IMR-90 (cell line): ENCODE data around the gene BRWD1. TPM values are rescaled to one million over a fixed set of nuclear protein-coding genes. Genes with fewer than 3 reads are reported as not detected.

ENCODE experiments used
- ATAC-seq: fragments of 200-7000 bp; cut with Tn5 transposase; 2 replicates; pipeline ENCODE4 v1.9.1; 2020; ENCODE audit warnings: low read depth, mild to moderate bottlenecking, moderate library complexity
- BruUV-seq: library from RNA; stranded (reverse); fragments of 400-500 nt; replicated peaks from 2 replicates; lab custom pipeline; 2021; lab: Mats Ljungman, UMichigan
- CTCF ChIA-PET: fragments of 300-600 bp; formaldehyde crosslinking; extraction: SDS; loops from one replicate; lab custom pipeline; 2021; ENCODE audit warnings: antibody characterized with exemption; lab: Yijun Ruan, JAX
- POLR2A ChIA-PET: fragments of 300-600 bp; sonication (Branson Sonifier 250); formaldehyde crosslinking; loops from one replicate; lab custom pipeline; 2022; ENCODE audit warnings: antibody characterized with exemption; ENCODE audit not compliant: unreplicated experiment; lab: Charles Lee
- DNase-seq: peaks from one replicate; pipeline ENCODE4 v3.0.0; 2013
- H2AFZ ChIP-seq: replicated peaks from 2 replicates; pipeline ENCODE3; 2013; ENCODE audit warnings: low read length, mild to moderate bottlenecking; ENCODE audit not compliant: poor library complexity
- H2AK5ac ChIP-seq: 2 replicates; pipeline ENCODE4 v1.6.1; 2013; ENCODE audit warnings: low read depth, low read length, inconsistent platforms
- H2AK9ac ChIP-seq: replicated peaks from 2 replicates; pipeline ENCODE3; 2013; ENCODE audit warnings: mild to moderate bottlenecking, low read depth, low read length, moderate library complexity; ENCODE audit not compliant: poor library complexity
- H2BK120ac ChIP-seq: 2 replicates; pipeline ENCODE4 v1.6.1; 2013; ENCODE audit warnings: low read depth, low read length, inconsistent platforms
- H2BK15ac ChIP-seq: 3 replicates; pipeline ENCODE4 v1.6.1; 2013; ENCODE audit warnings: low read depth, low read length, inconsistent platforms
- H2BK20ac ChIP-seq: 2 replicates; pipeline ENCODE4 v1.6.1; 2013; ENCODE audit warnings: low read depth, mild to moderate bottlenecking, inconsistent platforms, low read length, moderate library complexity
- H2BK5ac ChIP-seq: 2 replicates; pipeline ENCODE4 v1.6.1; 2013; ENCODE audit warnings: mild to moderate bottlenecking, low read depth, low read length, inconsistent platforms; ENCODE audit not compliant: poor library complexity, severe bottlenecking
- H3K14ac ChIP-seq: replicated peaks from 2 replicates; pipeline ENCODE4 v1.6.1; 2013; ENCODE audit warnings: low read depth, low read length, inconsistent platforms
- H3K18ac ChIP-seq: 2 replicates; pipeline ENCODE4 v1.6.1; 2013; ENCODE audit warnings: low read depth, low read length, control low read depth
- H3K23ac ChIP-seq: 2 replicates; pipeline ENCODE4 v1.6.1; 2013; ENCODE audit warnings: low read depth, low read length, inconsistent platforms
- H3K27ac ChIP-seq: 2 replicates; pipeline ENCODE4 v1.5.1; 2013; ENCODE audit warnings: mild to moderate bottlenecking, control low read depth, low read length; ENCODE audit not compliant: insufficient read depth
- H3K27me3 ChIP-seq: 2 replicates; pipeline ENCODE4 v1.6.1; 2013; ENCODE audit warnings: low read length; ENCODE audit not compliant: control insufficient read depth, insufficient read depth
- H3K36me3 ChIP-seq: 2 replicates; pipeline ENCODE4 v1.6.1; 2013; ENCODE audit warnings: low read length, mixed read lengths; ENCODE audit not compliant: control insufficient read depth, insufficient read depth
- H3K4ac ChIP-seq: 2 replicates; pipeline ENCODE4 v1.6.1; 2013; ENCODE audit warnings: low read depth, low read length, inconsistent platforms
- H3K4me1 ChIP-seq: 2 replicates; pipeline ENCODE4 v1.6.1; 2013; ENCODE audit warnings: low read length, mixed read lengths; ENCODE audit not compliant: control insufficient read depth, insufficient read depth
- H3K4me2 ChIP-seq: 2 replicates; pipeline ENCODE4 v1.6.1; 2013; ENCODE audit warnings: low read depth, mild to moderate bottlenecking, control low read depth, low read length, moderate library complexity
- H3K4me3 ChIP-seq: 2 replicates; pipeline ENCODE4 v1.5.1; 2013; ENCODE audit warnings: low read depth, mild to moderate bottlenecking, control low read depth, low read length, moderate library complexity; ENCODE audit not compliant: insufficient read depth
- H3K56ac ChIP-seq: 2 replicates; pipeline ENCODE4 v1.6.1; 2013; ENCODE audit warnings: low read length, inconsistent platforms; ENCODE audit not compliant: insufficient read depth; ENCODE audit errors: extremely low read depth
- H3K79me1 ChIP-seq, 2 experiments: 2 replicates each; pipeline ENCODE4 v1.6.1; 2013; ENCODE audit warnings: low read length in 2 of 2, inconsistent platforms in 1 of 2, low read depth in 1 of 2
- H3K9ac ChIP-seq: 2 replicates; pipeline ENCODE4 v1.6.1; 2013; ENCODE audit warnings: low read depth, low read length, control low read depth
- H3K9me1 ChIP-seq: 2 replicates; pipeline ENCODE4 v1.6.1; 2013; ENCODE audit warnings: low read length, inconsistent platforms; ENCODE audit not compliant: insufficient read depth
- H3K9me3 ChIP-seq: 2 replicates; pipeline ENCODE4 v1.6.1; 2013; ENCODE audit warnings: low read length; ENCODE audit not compliant: control insufficient read depth, insufficient read depth
- H4K20me1 ChIP-seq: 2 replicates; pipeline ENCODE4 v1.6.1; 2013; ENCODE audit warnings: low read length, inconsistent platforms; ENCODE audit not compliant: insufficient read depth
- H4K5ac ChIP-seq: 2 replicates; pipeline ENCODE4 v1.6.1; 2013; ENCODE audit warnings: mild to moderate bottlenecking, low read depth, low read length, control low read depth
- H4K8ac ChIP-seq, 2 experiments: 2 replicates each; pipeline ENCODE4 v1.6.1; 2013; ENCODE audit warnings: low read depth in 2 of 2, low read length in 2 of 2, control low read depth in 1 of 2, inconsistent platforms in 1 of 2
- H4K91ac ChIP-seq: 2 replicates; pipeline ENCODE4 v1.6.1; 2013; ENCODE audit warnings: low read depth, low read length, inconsistent platforms; ENCODE audit not compliant: insufficient read depth
- BHLHE40 ChIP-seq: fragments of 150-350 bp; IDR thresholded peaks from 2 replicates; pipeline ENCODE4 v1.6.1; 2016; ENCODE audit warnings: mild to moderate bottlenecking, low read depth, low read length
- CEBPB ChIP-seq: IDR thresholded peaks from 2 replicates; pipeline ENCODE4 v1.6.1; 2012; ENCODE audit warnings: low read depth, low read length, improper control_type of control experiment
- CHD1 ChIP-seq: IDR thresholded peaks from 2 replicates; pipeline ENCODE4 v1.6.1; 2012; ENCODE audit warnings: low read depth, low read length, improper control_type of control experiment
- FOS ChIP-seq: fragments of 150-350 bp; IDR thresholded peaks from 2 replicates; pipeline ENCODE4 v1.6.1; 2016; ENCODE audit warnings: low read depth, low read length
- MAFK ChIP-seq: IDR thresholded peaks from 2 replicates; pipeline ENCODE4 v1.6.1; 2012; ENCODE audit warnings: low read depth, low read length, improper control_type of control experiment
- MAZ ChIP-seq: IDR thresholded peaks from 2 replicates; pipeline ENCODE4 v1.6.1; 2012; ENCODE audit warnings: low read depth, mild to moderate bottlenecking, low read length, improper control_type of control experiment, moderate library complexity, borderline replicate concordance
- NFE2L2 ChIP-seq: fragments of 150-350 bp; IDR thresholded peaks from 2 replicates; pipeline ENCODE4 v1.6.1; 2016; ENCODE audit warnings: low read depth, mild to moderate bottlenecking, low read length
- POLR2A ChIP-seq: IDR thresholded peaks from 2 replicates; pipeline ENCODE4 v1.6.1; 2012; ENCODE audit warnings: mild to moderate bottlenecking, low read depth, low read length
- RFX5 ChIP-seq: IDR thresholded peaks from 2 replicates; pipeline ENCODE4 v1.8.0; 2012; ENCODE audit warnings: low read depth, mild to moderate bottlenecking, low read length, moderate library complexity
- WGBS, 2 experiments: methylation state at CpG; one replicate each; pipeline versions ENCODE4 v1.1.5 to v1.1.7; 2013; ENCODE audit warnings: missing lambda C conversion rate in 2 of 2; ENCODE audit not compliant: insufficient read length in 1 of 2; ENCODE audit errors: extremely low coverage in 2 of 2; 5-methylcytosine and 5-hydroxymethylcytosine counted together
- dilution Hi-C: fragments of 300-500 bp; cut with HindIII; formaldehyde crosslinking; loops from one replicate; pipeline ENCODE4 v1.14.3; 2018; ENCODE audit warnings: low sequenced_read_pairs; ENCODE audit not compliant: unreplicated experiment
- in situ Hi-C: fragments of 300-500 bp; cut with MboI; formaldehyde crosslinking; loops from 3 replicates; pipeline ENCODE4 v1.14.3; 2019; ENCODE audit warnings: low sequenced_read_pairs, inconsistent platforms, mixed read lengths
- intact Hi-C: fragments of 100-400 bp; cut with micrococcal nuclease; formaldehyde crosslinking; loops from 2 replicates; pipeline ENCODE4 v1.10.0; 2022
- polyA plus RNA-seq, 3 experiments: library from polyadenylated mRNA; depleted of rRNA; stranded (reverse); fragments of >200 nt; gene quantifications; 2 replicates each; pipeline ENCODE4 v1.2.3, GENCODE V29; 2012; ENCODE audit warnings: low replicate concordance in 1 of 3
- total RNA-seq: library from RNA; depleted of rRNA; stranded (reverse); fragments of >200 nt; gene quantifications from 2 replicates; pipeline ENCODE4 v1.2.3, GENCODE V29; 2012
- TF ChIP-seq, protein P1 (sequence below): fragments of 150-350 bp; IDR thresholded peaks from 2 replicates; pipeline ENCODE4 v1.6.1; 2016; ENCODE audit warnings: low read depth, mild to moderate bottlenecking, low read length, moderate library complexity, borderline replicate concordance
- TF ChIP-seq, protein P2 (sequence below): fragments of 150-350 bp; IDR thresholded peaks from 2 replicates; pipeline ENCODE4 v1.6.1; 2017; ENCODE audit warnings: mild to moderate bottlenecking, antibody characterized with exemption, low read length, low read depth

BRWD1 gene
- total and polyA plus RNA-seq, 2 of the 4 experiments (the other 2 are of a cell fraction) = 6.7 to 28.7 TPM

DNA sequence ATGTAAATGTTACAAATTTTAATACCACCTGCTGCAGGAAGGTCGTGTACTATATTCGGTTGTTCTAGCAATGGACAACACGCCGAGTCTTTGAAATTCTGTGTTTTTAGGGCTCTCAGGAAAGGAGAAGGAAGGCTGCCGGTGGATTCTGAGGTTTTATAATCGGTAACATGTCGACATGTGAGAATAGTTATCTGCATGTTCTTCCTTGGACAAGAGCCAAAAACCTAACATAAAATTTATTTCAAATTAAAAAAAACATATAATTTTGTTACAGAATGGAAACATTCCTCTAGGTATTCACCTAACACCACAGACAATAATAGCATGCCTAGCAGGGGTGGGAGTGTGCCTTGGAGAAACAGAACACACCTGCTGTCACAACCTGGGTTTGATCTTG is 135.0 kb downstream of the BRWD1 start:
- Histone ChIP-seq H4K20me1 (peaks cover 12% of the 10 kb centered on the region; the same call in 1 of the 2 replicates), H2BK120ac (no peak overlapping the region), H2BK20ac (no peak overlapping the region), H3K9me3 (no peaks in the 10 kb centered on the region), H3K27me3 (no peaks in the 10 kb centered on the region), H3K36me3 (peaks cover 12% of the 10 kb centered on the region), H3K18ac (no peak overlapping the region), H2BK15ac (no peak overlapping the region), H2AK9ac (no peak overlapping the region), H3K23ac (no peak overlapping the region), H3K4me1 (peaks cover 4% of the 10 kb centered on the region), H3K4me3 (no peak overlapping the region), H2BK5ac (no peak overlapping the region), H3K79me1 (peaks cover 22 to 44% of the 10 kb centered on the region in 2 experiments), H3K9ac (no peak overlapping the region), H4K5ac (no peak overlapping the region), H2AK5ac (no peak overlapping the region), H3K4ac (no peak overlapping the region), H3K4me2 (no peak overlapping the region), H4K8ac (no peak overlapping the region), H3K56ac (no peak overlapping the region), H3K14ac (no peak overlapping the region), H3K9me1 (no peaks in the 10 kb centered on the region; the same call in 1 of the 2 replicates), H4K91ac (no peak overlapping the region), H2AFZ (no peak overlapping the region), H3K27ac (no peak overlapping the region)
- in situ Hi-C loops (loop anchor here (10.0 kb wide), 1 partner anchor 674 kb away; no protein-coding TSS in a partner anchor), dilution Hi-C loops (no loop called here), intact Hi-C loops (no loop called here)
- ChIA-PET POLR2A (no interaction called here), CTCF (interaction anchor here (1.0 kb wide), 1 partner anchor 12 kb away, joined by 3 read pairs; no protein-coding TSS in a partner anchor)
- DNase-seq (no peak), ATAC-seq (no peak)
- no CpG with 5 or more reads among the region's 7 CpGs for WGBS, 2 experiments
- BruUV-seq = no TSS peak
- TF ChIP-seq MAZ (no peak), NFE2L2 (no peak), FOS (no peak), RFX5 (no peak), BHLHE40 (no peak), CEBPB (no peak), MAFK (no peak), POLR2A (no peak), CHD1 (no peak)
- TF ChIP-seq, protein P1, sequence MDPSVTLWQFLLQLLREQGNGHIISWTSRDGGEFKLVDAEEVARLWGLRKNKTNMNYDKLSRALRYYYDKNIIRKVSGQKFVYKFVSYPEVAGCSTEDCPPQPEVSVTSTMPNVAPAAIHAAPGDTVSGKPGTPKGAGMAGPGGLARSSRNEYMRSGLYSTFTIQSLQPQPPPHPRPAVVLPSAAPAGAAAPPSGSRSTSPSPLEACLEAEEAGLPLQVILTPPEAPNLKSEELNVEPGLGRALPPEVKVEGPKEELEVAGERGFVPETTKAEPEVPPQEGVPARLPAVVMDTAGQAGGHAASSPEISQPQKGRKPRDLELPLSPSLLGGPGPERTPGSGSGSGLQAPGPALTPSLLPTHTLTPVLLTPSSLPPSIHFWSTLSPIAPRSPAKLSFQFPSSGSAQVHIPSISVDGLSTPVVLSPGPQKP = no peak
- TF ChIP-seq, protein P2, sequence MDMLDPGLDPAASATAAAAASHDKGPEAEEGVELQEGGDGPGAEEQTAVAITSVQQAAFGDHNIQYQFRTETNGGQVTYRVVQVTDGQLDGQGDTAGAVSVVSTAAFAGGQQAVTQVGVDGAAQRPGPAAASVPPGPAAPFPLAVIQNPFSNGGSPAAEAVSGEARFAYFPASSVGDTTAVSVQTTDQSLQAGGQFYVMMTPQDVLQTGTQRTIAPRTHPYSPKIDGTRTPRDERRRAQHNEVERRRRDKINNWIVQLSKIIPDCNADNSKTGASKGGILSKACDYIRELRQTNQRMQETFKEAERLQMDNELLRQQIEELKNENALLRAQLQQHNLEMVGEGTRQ = no peak
